Liver (tissue), 3 donors: ENCODE data around the gene SOX13.

Experiments used
- ATF3 ChIP-seq: IDR thresholded peaks from 2 replicates; pipeline ENCODE4 v1.6.1; 2016; ENCODE audit warnings: antibody characterized with exemption
- CTCF ChIP-seq: fragments of 150-350 bp; IDR thresholded peaks from 2 replicates; pipeline ENCODE4 v1.5.1; 2017; ENCODE audit warnings: improper control_type of control experiment, low read depth, low read length; ENCODE audit not compliant: missing input control
- EGR1 ChIP-seq, 2 donors: IDR thresholded peaks; 2 replicates each; pipeline ENCODE4 v1.6.1; 2016 to 2018; ENCODE audit warnings: antibody characterized with exemption in 2 of 2, low read depth in 2 of 2
- FOXA1 ChIP-seq: IDR thresholded peaks from 2 replicates; pipeline ENCODE4 v1.6.1; 2016; ENCODE audit warnings: antibody characterized with exemption
- GABPA ChIP-seq, 2 donors: IDR thresholded peaks in 1 of 2; conservative IDR thresholded peaks in 1 of 2; 2 replicates each; pipeline ENCODE4 v1.6.1; 2016; ENCODE audit warnings: antibody characterized with exemption in 2 of 2, mild to moderate bottlenecking in 1 of 2, moderate library complexity in 1 of 2
- MAX ChIP-seq: IDR thresholded peaks from 2 replicates; pipeline ENCODE4 v1.6.1; 2016; ENCODE audit warnings: antibody characterized with exemption
- NR2F2 ChIP-seq: IDR thresholded peaks from 2 replicates; pipeline ENCODE4 v1.6.1; 2016; ENCODE audit warnings: antibody characterized with exemption
- RAD21 ChIP-seq, 2 donors: IDR thresholded peaks; 2 replicates each; pipeline ENCODE4 v1.6.1; 2016; ENCODE audit warnings: antibody characterized with exemption in 2 of 2, mild to moderate bottlenecking in 2 of 2
- REST ChIP-seq: IDR thresholded peaks from 2 replicates; pipeline ENCODE4 v1.6.1; 2016; ENCODE audit warnings: antibody characterized with exemption, mild to moderate bottlenecking
- RXRA ChIP-seq, 2 donors: IDR thresholded peaks; 2 replicates each; pipeline ENCODE4 v1.6.1; 2017 to 2018; ENCODE audit warnings: antibody characterized with exemption in 2 of 2, mild to moderate bottlenecking in 1 of 2
- SP1 ChIP-seq: IDR thresholded peaks from 2 replicates; pipeline ENCODE4 v1.6.1; 2018; ENCODE audit warnings: antibody characterized with exemption, mild to moderate bottlenecking
- TAF1 ChIP-seq: conservative IDR thresholded peaks from 2 replicates; pipeline ENCODE4 v1.6.1; 2016; ENCODE audit warnings: antibody characterized with exemption, mild to moderate bottlenecking
- YY1 ChIP-seq: IDR thresholded peaks from 2 replicates; pipeline ENCODE4 v1.6.1; 2016; ENCODE audit warnings: antibody characterized with exemption, mild to moderate bottlenecking
- donor health status: healthy.
- donor health status: healthy.

GRCh38 chr1:204051258-204051657 lies 21.7 kb upstream of the SOX13 start:
- TF ChIP-seq CTCF, result no peak
- TF ChIP-seq MAX, result no peak
- TF ChIP-seq TAF1, result no peak
- TF ChIP-seq SP1, result no peak
- no peak for TF ChIP-seq REST
- TF ChIP-seq EGR1 (IDR thresholded peaks at IDR 0.05; ENCODE audit: low read depth in 2 of 2), result no peak
- TF ChIP-seq ATF3, result no peak
- TF ChIP-seq RXRA (IDR thresholded peaks at IDR 0.05), result no peak
- TF ChIP-seq YY1, result no peak
- no peak for TF ChIP-seq GABPA (IDR thresholded peaks at IDR 0.05 in 1 of 2, conservative IDR thresholded peaks at IDR 0.05 in 1 of 2)
- TF ChIP-seq NR2F2, result no peak
- TF ChIP-seq FOXA1, result no peak
- no peak for TF ChIP-seq RAD21 (IDR thresholded peaks at IDR 0.05)
